MM.1S (cell line): ENCODE results near the gene STIM1.

ENCODE experiments used
- EZH2phosphoT487 ChIP-seq: fragments of 300-600 bp; sonication (generic); IDR thresholded peaks from 2 replicates; pipeline ENCODE4 v1.6.1; 2018; ENCODE audit warnings: antibody characterized with exemption, low read length
- TF ChIP-seq, protein P1 (sequence below): fragments of 300-600 bp; sonication (generic); IDR thresholded peaks from 2 replicates; pipeline ENCODE4 v1.5.1; 2016; ENCODE audit warnings: antibody characterized with exemption, low read length, mixed read lengths

DNA sequence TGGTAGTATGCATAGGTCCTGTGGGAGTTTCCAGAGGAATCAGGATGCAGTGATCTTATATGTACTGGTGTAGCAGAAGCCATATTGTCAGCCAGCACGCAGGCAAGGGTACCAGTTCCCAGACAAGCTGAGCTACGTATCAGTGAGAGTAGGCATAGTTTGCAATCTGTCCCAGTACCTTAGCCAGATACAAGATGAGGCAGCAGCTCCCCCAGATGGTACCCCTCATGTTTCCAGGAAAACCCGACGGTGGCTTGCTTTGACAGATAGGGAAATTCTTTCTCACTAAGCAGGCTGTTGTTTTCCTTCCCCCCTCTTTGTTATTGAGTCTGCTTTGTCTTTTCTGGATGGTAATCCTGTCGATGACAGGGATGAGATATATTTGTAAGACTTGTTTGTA, 129.4 kb downstream of the STIM1 start:
- TF ChIP-seq EZH2phosphoT487: no peak
- TF ChIP-seq, protein P1, sequence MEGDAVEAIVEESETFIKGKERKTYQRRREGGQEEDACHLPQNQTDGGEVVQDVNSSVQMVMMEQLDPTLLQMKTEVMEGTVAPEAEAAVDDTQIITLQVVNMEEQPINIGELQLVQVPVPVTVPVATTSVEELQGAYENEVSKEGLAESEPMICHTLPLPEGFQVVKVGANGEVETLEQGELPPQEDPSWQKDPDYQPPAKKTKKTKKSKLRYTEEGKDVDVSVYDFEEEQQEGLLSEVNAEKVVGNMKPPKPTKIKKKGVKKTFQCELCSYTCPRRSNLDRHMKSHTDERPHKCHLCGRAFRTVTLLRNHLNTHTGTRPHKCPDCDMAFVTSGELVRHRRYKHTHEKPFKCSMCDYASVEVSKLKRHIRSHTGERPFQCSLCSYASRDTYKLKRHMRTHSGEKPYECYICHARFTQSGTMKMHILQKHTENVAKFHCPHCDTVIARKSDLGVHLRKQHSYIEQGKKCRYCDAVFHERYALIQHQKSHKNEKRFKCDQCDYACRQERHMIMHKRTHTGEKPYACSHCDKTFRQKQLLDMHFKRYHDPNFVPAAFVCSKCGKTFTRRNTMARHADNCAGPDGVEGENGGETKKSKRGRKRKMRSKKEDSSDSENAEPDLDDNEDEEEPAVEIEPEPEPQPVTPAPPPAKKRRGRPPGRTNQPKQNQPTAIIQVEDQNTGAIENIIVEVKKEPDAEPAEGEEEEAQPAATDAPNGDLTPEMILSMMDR: no peak
